Ramos (cell line): Measurements from ENCODE around the gene ESD.

Source experiments
- in situ Hi-C: fragments of 300-500 bp; cut with MboI; formaldehyde crosslinking; loops from one replicate; pipeline ENCODE4 v1.14.3; 2022; ENCODE audit warnings: low sequenced_read_pairs; ENCODE audit not compliant: unreplicated experiment

ESD gene

GRCh38 chr13:46751811-46752635, 44.9 kb downstream of the ESD start:
- in situ Hi-C loops = no loop called here

DNA sequence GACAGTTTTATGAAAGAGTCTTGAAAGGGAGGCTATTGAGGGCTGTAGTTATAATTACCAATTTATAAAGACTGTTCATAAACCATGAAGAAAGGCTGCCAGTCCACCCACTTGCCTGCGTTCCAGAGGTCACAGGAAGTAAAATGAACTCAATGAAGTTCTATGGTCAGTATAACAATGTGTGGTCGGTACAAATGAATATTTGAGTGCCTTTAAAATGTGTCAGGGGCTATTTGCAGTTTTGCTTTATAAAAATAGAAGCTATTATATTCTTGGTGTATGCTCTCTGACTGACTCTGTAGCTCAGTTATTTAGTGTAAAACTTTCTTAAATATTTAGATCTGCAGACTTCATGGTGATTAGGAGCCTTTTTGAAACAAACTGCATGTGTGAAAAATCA, 47.0 kb downstream of the ESD start:
- in situ Hi-C loops = no loop called here

DNA sequence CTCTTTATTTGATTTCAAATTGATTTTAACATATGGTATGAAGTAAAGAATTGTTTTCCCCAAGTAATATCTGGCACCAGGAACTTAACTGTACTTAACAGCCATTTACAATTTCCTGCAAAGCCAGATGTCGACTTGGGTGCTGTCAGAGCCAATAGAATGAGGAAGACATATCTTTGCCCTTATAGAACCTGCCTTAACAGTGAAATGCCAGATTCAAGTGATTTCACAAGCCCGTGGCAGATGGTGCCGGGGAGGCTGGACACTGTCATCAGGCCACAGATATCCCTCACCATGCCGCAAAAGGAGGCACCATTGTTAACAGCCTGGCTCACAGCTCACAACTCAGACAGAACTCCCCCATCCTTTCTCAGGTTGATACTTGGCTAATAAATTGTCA, 48.7 kb downstream of the ESD start:
- in situ Hi-C loops = no loop called here

- in situ Hi-C loops = no loop called here
Observed at GRCh38 chr13:46747031-46747820, 49.7 kb downstream of the ESD start.

DNA sequence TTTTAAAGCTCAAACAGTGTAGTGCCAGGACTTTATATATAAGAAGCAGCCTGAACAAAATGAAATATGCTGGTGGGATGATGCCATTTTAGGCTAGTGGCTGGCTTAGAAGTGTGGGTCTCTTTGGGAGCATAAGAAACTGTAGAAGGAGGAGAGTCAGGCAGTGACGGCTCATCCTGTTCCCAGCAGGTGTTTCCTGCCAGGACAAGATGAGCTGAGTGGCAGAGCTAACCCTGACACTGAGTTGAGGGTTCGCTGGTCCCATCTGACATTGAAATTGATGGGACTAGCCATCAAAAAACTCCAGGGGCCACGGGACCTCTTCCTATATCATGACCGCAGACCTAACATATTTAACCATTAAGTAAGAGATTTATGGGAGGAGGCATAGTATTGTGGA, 51.3 kb downstream of the ESD start:
- in situ Hi-C loops = no loop called here

DNA sequence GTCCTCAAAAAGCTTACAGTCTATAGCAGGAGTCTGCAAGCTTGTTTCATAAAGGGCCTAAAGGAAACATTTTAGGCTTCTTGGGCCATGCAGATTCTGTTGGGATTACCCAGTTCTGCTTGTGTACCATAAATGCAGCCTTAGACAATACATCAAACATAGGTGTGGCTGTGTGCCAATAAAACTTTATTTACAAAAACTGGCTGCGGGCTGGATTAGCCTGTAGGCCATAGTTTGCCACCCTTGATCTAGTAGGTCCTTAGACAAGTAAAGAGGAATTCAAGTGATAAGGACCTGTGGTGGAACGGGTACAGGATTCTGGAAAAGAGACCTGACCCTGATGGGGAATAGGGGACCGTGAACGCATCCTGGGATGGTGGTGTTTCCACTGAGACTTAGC, 51.9 kb downstream of the ESD start:
- in situ Hi-C loops = no loop called here

- in situ Hi-C loops = no loop called here
Observed at GRCh38 chr13:46743191-46743590, 53.8 kb downstream of the ESD start.

GRCh38 chr13:46739447-46740098, 57.4 kb downstream of the ESD start:
- in situ Hi-C loops = no loop called here

DNA sequence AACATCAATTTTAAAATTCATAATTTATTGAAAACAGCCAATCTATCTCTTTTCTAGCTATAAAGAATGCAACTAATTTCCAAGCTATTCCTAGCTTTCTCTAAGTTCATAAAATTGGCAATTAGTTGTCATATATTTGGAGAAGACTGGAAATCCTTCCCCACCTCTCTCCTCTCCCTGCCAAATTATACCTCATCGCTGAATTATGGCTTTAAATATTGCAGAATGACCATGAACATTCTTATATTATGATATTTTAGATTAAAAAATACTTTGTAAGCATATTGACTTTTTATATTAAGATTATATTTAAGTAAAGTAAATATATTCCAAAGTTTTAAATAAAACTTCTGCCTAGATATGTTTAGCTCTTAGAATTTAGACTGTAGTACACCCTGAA, 58.2 kb downstream of the ESD start:
- in situ Hi-C loops = no loop called here

- in situ Hi-C loops = no loop called here
Observed at GRCh38 chr13:46738055-46738454, 58.9 kb downstream of the ESD start.

- in situ Hi-C loops = no loop called here
Observed at GRCh38 chr13:46736541-46737310, 60.2 kb downstream of the ESD start.

DNA sequence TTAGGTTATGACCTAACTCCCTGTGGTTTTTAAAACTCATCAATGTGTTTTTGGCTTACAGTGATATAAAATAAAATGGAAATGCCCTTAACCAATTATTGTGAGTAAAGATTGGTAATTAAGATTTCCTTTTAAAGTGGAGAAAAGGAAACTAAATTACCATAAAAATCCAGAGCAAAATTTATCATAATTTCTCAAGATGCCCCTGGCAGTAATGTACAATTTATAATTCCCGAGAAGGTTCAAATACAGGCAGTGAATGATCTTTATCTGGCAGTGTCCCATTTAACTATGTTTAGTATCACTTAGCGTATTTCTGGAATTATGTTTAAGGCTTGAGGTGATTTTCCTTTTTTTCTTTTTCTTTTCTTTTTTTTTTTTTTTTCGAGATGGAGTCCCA, 61.5 kb downstream of the ESD start:
- in situ Hi-C loops = no loop called here

GRCh38 chr13:46731535-46731934, 65.4 kb downstream of the ESD start:
- in situ Hi-C loops = no loop called here

- in situ Hi-C loops = loop anchor here (10.0 kb wide), 1 partner anchor 234 kb away; no protein-coding TSS in a partner anchor
Observed at GRCh38 chr13:46728777-46729176, 68.2 kb downstream of the ESD start.

DNA sequence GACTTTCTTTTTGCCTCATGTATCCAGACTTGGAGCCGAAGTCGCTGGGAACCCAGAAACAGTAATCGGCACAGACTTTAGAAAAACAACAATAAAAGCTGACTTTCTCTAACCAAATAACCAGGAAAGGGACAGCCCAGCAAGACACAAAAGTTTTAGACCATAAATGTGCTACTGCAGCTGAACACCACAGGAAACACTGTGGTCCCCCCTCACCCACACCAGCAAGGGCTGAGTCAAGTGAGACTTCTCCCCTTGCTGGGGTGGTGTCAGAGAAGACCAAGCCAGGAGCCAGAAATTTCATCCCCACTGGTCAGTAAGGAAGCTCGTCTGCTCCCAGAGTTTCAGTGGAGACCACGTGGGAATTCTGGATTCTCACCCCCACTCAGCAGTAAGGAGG, 70.6 kb downstream of the ESD start:
- in situ Hi-C loops = loop anchor here (10.0 kb wide), 1 partner anchor 232 kb away; no protein-coding TSS in a partner anchor
